HEK293 (cell line): ENCODE results near the gene KIAA0319L.

Source experiments
- CTCF ChIA-PET: fragments of 350-600 bp; formaldehyde crosslinking; extraction: SDS; loops from one replicate; lab custom pipeline; 2021; ENCODE audit warnings: antibody characterized with exemption; lab: Yijun Ruan, JAX
- POLR2A ChIA-PET: fragments of 300-600 bp; formaldehyde crosslinking; extraction: SDS; loops from one replicate; lab custom pipeline; 2020; ENCODE audit warnings: antibody characterized with exemption, inconsistent platforms; lab: Yijun Ruan, JAX
- H3K27ac ChIP-seq: fragments of 200-500 bp; sonication (Bioruptor generic); 2 replicates; pipeline ENCODE4 v1.5.1; 2014; ENCODE audit warnings: low read depth, low read length, control low read depth, inconsistent platforms; ENCODE audit errors: extremely low read depth
- H3K36me3 ChIP-seq, 2 experiments: fragments of 200-500 bp in 1 of 2; sonication (Bioruptor generic) in 1 of 2; 1 replicate in 1 of 2; 2 replicates in 1 of 2; pipeline ENCODE4 v1.5.1; 2014 to 2017; ENCODE audit warnings: inconsistent platforms in 2 of 2, low read length in 2 of 2; ENCODE audit not compliant: control insufficient read depth in 2 of 2, insufficient read depth in 1 of 2
- H3K4me1 ChIP-seq: fragments of 200-500 bp; sonication (Bioruptor generic); 2 replicates; pipeline ENCODE4 v1.5.1; 2014; ENCODE audit warnings: mild to moderate bottlenecking, low read length, inconsistent platforms; ENCODE audit not compliant: control insufficient read depth, insufficient read depth
- H3K4me3 ChIP-seq: 2 replicates; pipeline ENCODE4 v1.5.1; 2011; ENCODE audit warnings: low read depth, mild to moderate bottlenecking, control low read depth, low read length, moderate library complexity
- H3K9me3 ChIP-seq: fragments of 200-500 bp; sonication (Bioruptor generic); 2 replicates; pipeline ENCODE4 v1.5.1; 2014; ENCODE audit warnings: low read depth, low read length, inconsistent platforms; ENCODE audit not compliant: control insufficient read depth, insufficient read depth
- GFI1B ChIP-seq: fragments of 450-650 bp; formaldehyde crosslinking; IDR thresholded peaks from 2 replicates; pipeline ENCODE4 v1.5.1; 2016; ENCODE audit warnings: missing biosample characterization, missing genetic modification characterization
- SP2 ChIP-seq: fragments of 450-650 bp; formaldehyde crosslinking; IDR thresholded peaks from 2 replicates; pipeline ENCODE4 v1.5.1; 2016; ENCODE audit warnings: missing biosample characterization, missing genetic modification characterization
- ZBTB48 ChIP-seq: fragments of 450-650 bp; formaldehyde crosslinking; IDR thresholded peaks from 2 replicates; pipeline ENCODE4 v1.5.1; 2016; ENCODE audit warnings: missing biosample characterization, missing genetic modification characterization
- ZBTB7A ChIP-seq: fragments of 450-650 bp; formaldehyde crosslinking; IDR thresholded peaks from 2 replicates; pipeline ENCODE4 v1.5.1; 2016; ENCODE audit warnings: low read depth, missing biosample characterization, missing genetic modification characterization
- ZBTB8A ChIP-seq: fragments of 450-650 bp; formaldehyde crosslinking; IDR thresholded peaks from 2 replicates; pipeline ENCODE4 v1.5.1; 2016; ENCODE audit warnings: missing biosample characterization, missing genetic modification characterization
- ZNF16 ChIP-seq: fragments of 450-650 bp; formaldehyde crosslinking; IDR thresholded peaks from 2 replicates; pipeline ENCODE4 v1.5.1; 2016; ENCODE audit warnings: low read depth, missing biosample characterization, missing genetic modification characterization
- ZNF174 ChIP-seq: fragments of 450-650 bp; formaldehyde crosslinking; IDR thresholded peaks from 2 replicates; pipeline ENCODE4 v1.5.0; 2017; ENCODE audit warnings: missing biosample characterization, mild to moderate bottlenecking, missing genetic modification characterization
- ZNF311 ChIP-seq: fragments of 450-650 bp; formaldehyde crosslinking; IDR thresholded peaks from 2 replicates; pipeline ENCODE4 v1.5.1; 2017; ENCODE audit warnings: missing biosample characterization, missing genetic modification characterization, borderline replicate concordance
- ZNF324 ChIP-seq: fragments of 450-650 bp; formaldehyde crosslinking; IDR thresholded peaks from 2 replicates; pipeline ENCODE4 v1.5.1; 2016; ENCODE audit warnings: missing biosample characterization, missing genetic modification characterization
- ZNF335 ChIP-seq: fragments of 450-650 bp; formaldehyde crosslinking; conservative IDR thresholded peaks from 2 replicates; pipeline ENCODE4 v1.5.1; 2016; ENCODE audit warnings: missing biosample characterization, missing genetic modification characterization
- ZNF548 ChIP-seq: fragments of 450-650 bp; formaldehyde crosslinking; IDR thresholded peaks from 2 replicates; pipeline ENCODE4 v1.5.1; 2016; ENCODE audit warnings: missing biosample characterization, missing genetic modification characterization
- ZNF560 ChIP-seq: fragments of 450-650 bp; formaldehyde crosslinking; IDR thresholded peaks from 2 replicates; pipeline ENCODE4 v1.5.1; 2017; ENCODE audit warnings: missing biosample characterization, missing genetic modification characterization, borderline replicate concordance
- ZNF624 ChIP-seq: fragments of 450-650 bp; formaldehyde crosslinking; IDR thresholded peaks from 2 replicates; pipeline ENCODE4 v1.5.1; 2017; ENCODE audit warnings: missing biosample characterization, missing genetic modification characterization
- ZNF660 ChIP-seq: fragments of 450-650 bp; IDR thresholded peaks from 2 replicates; pipeline ENCODE4 v1.5.1; 2018; ENCODE audit warnings: missing biosample characterization, mild to moderate bottlenecking, missing genetic modification characterization
- ZNF670 ChIP-seq: fragments of 450-650 bp; formaldehyde crosslinking; IDR thresholded peaks from 2 replicates; pipeline ENCODE4 v1.5.1; 2016; ENCODE audit warnings: missing biosample characterization, missing genetic modification characterization, low read depth
- ZNF768 ChIP-seq: fragments of 450-650 bp; formaldehyde crosslinking; IDR thresholded peaks from 2 replicates; pipeline ENCODE4 v1.5.1; 2018; ENCODE audit warnings: missing biosample characterization, mild to moderate bottlenecking, missing genetic modification characterization
- ZNF776 ChIP-seq: fragments of 450-650 bp; formaldehyde crosslinking; IDR thresholded peaks from 2 replicates; pipeline ENCODE4 v1.5.0; 2017; ENCODE audit warnings: missing biosample characterization, missing genetic modification characterization, borderline replicate concordance
- TF ChIP-seq, protein P1 (sequence below): fragments of 450-650 bp; formaldehyde crosslinking; IDR thresholded peaks from 2 replicates; pipeline ENCODE4 v1.5.1; 2017; ENCODE audit warnings: missing biosample characterization, missing genetic modification characterization
- TF ChIP-seq, protein P2 (sequence below): fragments of 450-650 bp; formaldehyde crosslinking; IDR thresholded peaks from 2 replicates; pipeline ENCODE4 v1.5.1; 2016; ENCODE audit warnings: missing biosample characterization, missing genetic modification characterization
- TF ChIP-seq, protein P3 (sequence below): fragments of 450-650 bp; formaldehyde crosslinking; optimal IDR thresholded peaks from 2 replicates; pipeline ENCODE3; 2016; ENCODE audit warnings: missing biosample characterization, mild to moderate bottlenecking, missing genetic modification characterization
- TF ChIP-seq, protein P4 (sequence below): fragments of 450-650 bp; formaldehyde crosslinking; IDR thresholded peaks from 2 replicates; pipeline ENCODE4 v1.5.1; 2016; ENCODE audit warnings: missing biosample characterization, missing genetic modification characterization
- TF ChIP-seq, protein P5 (sequence below): fragments of 450-650 bp; formaldehyde crosslinking; IDR thresholded peaks from 2 replicates; pipeline ENCODE4 v1.5.1; 2016; ENCODE audit warnings: missing biosample characterization, missing genetic modification characterization, borderline replicate concordance

Gene KIAA0319L

DNA sequence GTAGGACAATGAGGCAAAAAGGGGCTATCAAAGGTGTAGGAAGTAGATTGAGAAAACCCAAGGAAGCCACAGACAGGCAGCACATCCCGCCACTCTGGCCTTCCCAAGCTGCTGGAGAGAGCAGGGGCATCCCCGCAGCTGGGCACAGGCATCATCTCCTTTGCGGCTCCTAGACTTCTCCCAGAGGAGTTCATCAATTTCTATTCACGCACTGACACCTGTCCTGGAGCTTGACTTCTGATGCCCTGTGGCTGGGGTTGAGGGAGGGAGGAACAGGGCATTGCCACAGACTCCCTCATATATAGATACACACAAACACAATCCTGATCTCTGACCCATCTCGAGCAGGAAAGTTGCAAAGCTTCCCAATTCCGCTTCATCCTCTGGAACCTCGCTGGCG, 14.1 kb upstream of the KIAA0319L start:
- H3K36me3 ChIP-seq = peaks cover 0 to 11% of the 10 kb centered on the region in 2 experiments; a peak in 1 of 3 replicates
- CTCF ChIA-PET = interaction anchor here (0.6 to 4.5 kb wide), 10 partner anchors 15 to 202 kb away, joined by 3 to 51 read pairs (median 4); no protein-coding TSS in a partner anchor
- H3K4me3 ChIP-seq = no peak overlapping the region
- TF ChIP-seq ZNF660 (tag by site-specific recombination) (no peak), ZNF768 (no peak), ZBTB8A (tag by site-specific recombination) (no peak), ZNF624 (tag by site-specific recombination) (no peak), ZNF560 (tag by site-specific recombination) (no peak), ZBTB7A (tag by site-specific recombination) (no peak), ZNF670 (tag by site-specific recombination) (no peak), ZNF776 (tag by site-specific recombination) (no peak), ZNF311 (tag by site-specific recombination) (no peak), ZBTB48 (no peak), ZNF335 (tag by site-specific recombination) (no peak), ZNF324 (tag by site-specific recombination) (no peak), SP2 (tag by site-specific recombination) (no peak), ZNF548 (tag by site-specific recombination) (no peak), ZNF174 (tag by site-specific recombination) (no peak), GFI1B (tag by site-specific recombination) (no peak)
- TF ChIP-seq, protein P1, sequence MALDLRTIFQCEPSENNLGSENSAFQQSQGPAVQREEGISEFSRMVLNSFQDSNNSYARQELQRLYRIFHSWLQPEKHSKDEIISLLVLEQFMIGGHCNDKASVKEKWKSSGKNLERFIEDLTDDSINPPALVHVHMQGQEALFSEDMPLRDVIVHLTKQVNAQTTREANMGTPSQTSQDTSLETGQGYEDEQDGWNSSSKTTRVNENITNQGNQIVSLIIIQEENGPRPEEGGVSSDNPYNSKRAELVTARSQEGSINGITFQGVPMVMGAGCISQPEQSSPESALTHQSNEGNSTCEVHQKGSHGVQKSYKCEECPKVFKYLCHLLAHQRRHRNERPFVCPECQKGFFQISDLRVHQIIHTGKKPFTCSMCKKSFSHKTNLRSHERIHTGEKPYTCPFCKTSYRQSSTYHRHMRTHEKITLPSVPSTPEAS (tag by site-specific recombination) = no peak
- TF ChIP-seq, protein P2, sequence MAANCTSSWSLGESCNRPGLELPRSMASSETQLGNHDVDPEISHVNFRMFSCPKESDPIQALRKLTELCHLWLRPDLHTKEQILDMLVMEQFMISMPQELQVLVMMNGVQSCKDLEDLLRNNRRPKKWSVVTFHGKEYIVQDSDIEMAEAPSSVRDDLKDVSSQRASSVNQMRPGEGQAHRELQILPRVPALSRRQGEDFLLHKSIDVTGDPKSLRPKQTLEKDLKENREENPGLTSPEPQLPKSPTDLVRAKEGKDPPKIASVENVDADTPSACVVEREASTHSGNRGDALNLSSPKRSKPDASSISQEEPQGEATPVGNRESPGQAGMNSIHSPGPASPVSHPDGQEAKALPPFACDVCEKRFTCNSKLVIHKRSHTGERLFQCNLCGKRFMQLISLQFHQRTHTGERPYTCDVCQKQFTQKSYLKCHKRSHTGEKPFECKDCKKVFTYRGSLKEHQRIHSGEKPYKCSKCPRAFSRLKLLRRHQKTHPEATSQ (tag by site-specific recombination) = no peak
- TF ChIP-seq, protein P3, sequence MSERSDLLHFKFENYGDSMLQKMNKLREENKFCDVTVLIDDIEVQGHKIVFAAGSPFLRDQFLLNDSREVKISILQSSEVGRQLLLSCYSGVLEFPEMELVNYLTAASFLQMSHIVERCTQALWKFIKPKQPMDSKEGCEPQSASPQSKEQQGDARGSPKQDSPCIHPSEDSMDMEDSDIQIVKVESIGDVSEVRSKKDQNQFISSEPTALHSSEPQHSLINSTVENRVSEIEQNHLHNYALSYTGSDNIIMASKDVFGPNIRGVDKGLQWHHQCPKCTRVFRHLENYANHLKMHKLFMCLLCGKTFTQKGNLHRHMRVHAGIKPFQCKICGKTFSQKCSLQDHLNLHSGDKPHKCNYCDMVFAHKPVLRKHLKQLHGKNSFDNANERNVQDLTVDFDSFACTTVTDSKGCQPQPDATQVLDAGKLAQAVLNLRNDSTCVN (tag by site-specific recombination) = no peak
- TF ChIP-seq, protein P4, sequence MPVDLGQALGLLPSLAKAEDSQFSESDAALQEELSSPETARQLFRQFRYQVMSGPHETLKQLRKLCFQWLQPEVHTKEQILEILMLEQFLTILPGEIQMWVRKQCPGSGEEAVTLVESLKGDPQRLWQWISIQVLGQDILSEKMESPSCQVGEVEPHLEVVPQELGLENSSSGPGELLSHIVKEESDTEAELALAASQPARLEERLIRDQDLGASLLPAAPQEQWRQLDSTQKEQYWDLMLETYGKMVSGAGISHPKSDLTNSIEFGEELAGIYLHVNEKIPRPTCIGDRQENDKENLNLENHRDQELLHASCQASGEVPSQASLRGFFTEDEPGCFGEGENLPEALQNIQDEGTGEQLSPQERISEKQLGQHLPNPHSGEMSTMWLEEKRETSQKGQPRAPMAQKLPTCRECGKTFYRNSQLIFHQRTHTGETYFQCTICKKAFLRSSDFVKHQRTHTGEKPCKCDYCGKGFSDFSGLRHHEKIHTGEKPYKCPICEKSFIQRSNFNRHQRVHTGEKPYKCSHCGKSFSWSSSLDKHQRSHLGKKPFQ (tag by site-specific recombination) = no peak
- TF ChIP-seq, all 188 proteins: peak for 0
- Histone ChIP-seq H3K27ac (no peak overlapping the region), H3K4me1 (no peaks in the 10 kb centered on the region), H3K9me3 (no peaks in the 10 kb centered on the region)
- POLR2A ChIA-PET = interaction anchor here (0.7 kb wide), 1 partner anchor 154 kb away, joined by 3 read pairs; no protein-coding TSS in a partner anchor

DNA sequence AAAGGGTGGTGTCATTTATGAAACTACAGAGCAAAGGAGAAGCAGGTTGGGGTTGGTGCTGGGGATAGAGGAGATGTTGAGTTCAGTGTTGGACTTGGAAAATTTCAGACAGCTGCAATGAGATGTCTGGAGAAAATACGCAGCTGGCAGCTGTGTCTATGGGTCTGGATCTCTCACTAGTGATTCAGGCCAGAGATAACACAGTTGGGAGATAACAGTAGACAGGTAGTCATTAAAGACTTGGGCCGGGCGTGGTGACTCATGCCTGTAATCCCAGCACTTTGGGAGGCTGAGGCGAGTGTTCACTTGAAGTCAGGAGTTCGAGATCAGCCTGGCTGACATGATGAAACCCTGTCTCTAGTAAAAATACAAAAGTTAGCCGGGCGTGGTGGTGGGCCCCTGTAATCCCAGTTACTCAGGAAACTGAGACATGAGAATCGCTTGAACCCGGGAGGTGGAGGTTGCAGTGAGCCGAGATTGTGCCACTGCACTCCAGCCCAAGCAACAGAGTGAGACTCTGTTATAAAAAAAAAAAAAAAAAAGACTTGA, 13.5 kb upstream of the KIAA0319L start:
- H3K4me1 ChIP-seq = no peaks in the 10 kb centered on the region
- ChIA-PET CTCF (interaction anchor here (0.6 to 4.5 kb wide), 10 partner anchors 9 to 204 kb away, joined by 3 to 51 read pairs (median 4); no protein-coding TSS in a partner anchor), POLR2A (no interaction called here)
- H3K27ac ChIP-seq = no peak overlapping the region
- H3K36me3 ChIP-seq = peaks cover 0 to 17% of the 10 kb centered on the region in 2 experiments; a peak in 1 of 3 replicates
- H3K9me3 ChIP-seq = no peaks in the 10 kb centered on the region
- no peak overlapping the region for H3K4me3 ChIP-seq
- TF ChIP-seq ZNF16 (tag by site-specific recombination) (no peak), ZNF624 (tag by site-specific recombination) (no peak)
- TF ChIP-seq, protein P5, sequence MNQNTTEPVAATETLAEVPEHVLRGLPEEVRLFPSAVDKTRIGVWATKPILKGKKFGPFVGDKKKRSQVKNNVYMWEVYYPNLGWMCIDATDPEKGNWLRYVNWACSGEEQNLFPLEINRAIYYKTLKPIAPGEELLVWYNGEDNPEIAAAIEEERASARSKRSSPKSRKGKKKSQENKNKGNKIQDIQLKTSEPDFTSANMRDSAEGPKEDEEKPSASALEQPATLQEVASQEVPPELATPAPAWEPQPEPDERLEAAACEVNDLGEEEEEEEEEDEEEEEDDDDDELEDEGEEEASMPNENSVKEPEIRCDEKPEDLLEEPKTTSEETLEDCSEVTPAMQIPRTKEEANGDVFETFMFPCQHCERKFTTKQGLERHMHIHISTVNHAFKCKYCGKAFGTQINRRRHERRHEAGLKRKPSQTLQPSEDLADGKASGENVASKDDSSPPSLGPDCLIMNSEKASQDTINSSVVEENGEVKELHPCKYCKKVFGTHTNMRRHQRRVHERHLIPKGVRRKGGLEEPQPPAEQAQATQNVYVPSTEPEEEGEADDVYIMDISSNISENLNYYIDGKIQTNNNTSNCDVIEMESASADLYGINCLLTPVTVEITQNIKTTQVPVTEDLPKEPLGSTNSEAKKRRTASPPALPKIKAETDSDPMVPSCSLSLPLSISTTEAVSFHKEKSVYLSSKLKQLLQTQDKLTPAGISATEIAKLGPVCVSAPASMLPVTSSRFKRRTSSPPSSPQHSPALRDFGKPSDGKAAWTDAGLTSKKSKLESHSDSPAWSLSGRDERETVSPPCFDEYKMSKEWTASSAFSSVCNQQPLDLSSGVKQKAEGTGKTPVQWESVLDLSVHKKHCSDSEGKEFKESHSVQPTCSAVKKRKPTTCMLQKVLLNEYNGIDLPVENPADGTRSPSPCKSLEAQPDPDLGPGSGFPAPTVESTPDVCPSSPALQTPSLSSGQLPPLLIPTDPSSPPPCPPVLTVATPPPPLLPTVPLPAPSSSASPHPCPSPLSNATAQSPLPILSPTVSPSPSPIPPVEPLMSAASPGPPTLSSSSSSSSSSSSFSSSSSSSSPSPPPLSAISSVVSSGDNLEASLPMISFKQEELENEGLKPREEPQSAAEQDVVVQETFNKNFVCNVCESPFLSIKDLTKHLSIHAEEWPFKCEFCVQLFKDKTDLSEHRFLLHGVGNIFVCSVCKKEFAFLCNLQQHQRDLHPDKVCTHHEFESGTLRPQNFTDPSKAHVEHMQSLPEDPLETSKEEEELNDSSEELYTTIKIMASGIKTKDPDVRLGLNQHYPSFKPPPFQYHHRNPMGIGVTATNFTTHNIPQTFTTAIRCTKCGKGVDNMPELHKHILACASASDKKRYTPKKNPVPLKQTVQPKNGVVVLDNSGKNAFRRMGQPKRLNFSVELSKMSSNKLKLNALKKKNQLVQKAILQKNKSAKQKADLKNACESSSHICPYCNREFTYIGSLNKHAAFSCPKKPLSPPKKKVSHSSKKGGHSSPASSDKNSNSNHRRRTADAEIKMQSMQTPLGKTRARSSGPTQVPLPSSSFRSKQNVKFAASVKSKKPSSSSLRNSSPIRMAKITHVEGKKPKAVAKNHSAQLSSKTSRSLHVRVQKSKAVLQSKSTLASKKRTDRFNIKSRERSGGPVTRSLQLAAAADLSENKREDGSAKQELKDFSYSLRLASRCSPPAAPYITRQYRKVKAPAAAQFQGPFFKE (tag by site-specific recombination) = no peak
